GM18505 (cell line): ENCODE measurements around the gene TMPRSS11D.

Experiments used
- ATAC-seq: cut with Tn5 transposase; IDR thresholded peaks from one replicate; pipeline ENCODE4 v1.9.1; 2021; ENCODE audit not compliant: unreplicated experiment
- POLR2A ChIP-seq: IDR thresholded peaks from 4 replicates; pipeline ENCODE4 v1.6.1; 2011; ENCODE audit warnings: borderline replicate concordance; ENCODE audit not compliant: insufficient read depth, insufficient read length; ENCODE audit errors: extremely low read depth

Gene TMPRSS11D

GRCh38 chr4:67909905-67910584 is 26.2 kb upstream of the TMPRSS11D start:
- TF ChIP-seq POLR2A = no peak
- ATAC-seq = no peak

DNA sequence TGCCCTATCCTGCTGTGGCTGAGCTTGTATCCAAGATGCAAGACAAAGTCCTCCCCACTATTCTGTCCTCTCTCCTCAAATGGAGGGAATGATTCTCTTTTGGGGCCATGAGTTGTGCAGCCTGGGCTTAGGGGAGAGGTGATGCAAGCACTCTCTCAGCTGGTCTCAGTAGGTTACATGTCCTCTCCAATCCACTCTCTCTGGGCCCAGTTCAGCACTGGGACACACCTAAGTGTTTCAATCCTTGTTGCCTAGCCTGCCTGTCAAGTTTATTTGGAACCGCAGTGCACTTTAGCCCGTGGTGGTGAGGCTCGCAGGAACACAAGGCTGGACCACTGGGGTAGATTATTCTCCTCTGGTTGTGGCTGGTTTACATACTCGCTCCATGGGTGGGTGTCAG is 23.8 kb upstream of the TMPRSS11D start:
- no peak for ATAC-seq
- TF ChIP-seq POLR2A = no peak

DNA sequence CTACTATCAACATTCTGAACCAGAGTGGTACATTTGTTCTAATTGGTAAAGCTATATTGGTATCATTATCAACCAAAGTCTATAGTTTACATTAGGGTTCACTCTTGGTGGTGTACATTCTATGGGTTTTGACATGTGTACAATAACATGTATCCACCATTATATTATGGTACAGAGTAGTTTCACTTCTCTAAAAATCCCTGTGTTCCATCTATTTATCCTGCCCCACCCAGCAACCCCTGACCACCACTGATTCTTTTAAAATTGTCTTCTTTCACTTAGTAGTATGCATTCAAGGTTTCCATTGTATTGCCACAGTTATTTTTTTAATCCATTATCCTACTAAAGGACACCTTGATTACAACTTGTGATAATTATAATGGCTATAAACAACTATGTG is 15.3 kb upstream of the TMPRSS11D start:
- ATAC-seq = no peak
- TF ChIP-seq POLR2A = no peak

DNA sequence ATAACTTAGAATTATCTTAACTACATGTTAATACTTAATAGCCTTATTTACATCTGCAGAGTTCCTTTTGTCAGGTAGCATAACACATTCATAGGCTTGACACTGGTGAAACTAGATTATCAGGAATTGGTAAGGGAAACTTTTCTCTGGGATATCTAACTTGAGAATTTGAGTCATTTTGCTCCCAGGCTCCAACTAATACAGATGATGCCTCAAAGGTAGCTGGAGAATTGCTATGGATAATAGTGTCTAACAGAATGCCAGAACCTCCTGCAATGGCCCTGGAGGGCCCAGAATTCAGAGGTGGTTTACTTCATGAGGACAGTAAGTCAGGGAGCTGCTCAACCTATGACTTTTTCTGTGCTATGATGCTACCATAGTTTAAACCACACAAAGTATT is 13.9 kb upstream of the TMPRSS11D start:
- no peak for TF ChIP-seq POLR2A

GRCh38 chr4:67896421-67897065 is 12.7 kb upstream of the TMPRSS11D start:
- ATAC-seq = no peak
- no peak for TF ChIP-seq POLR2A

More for the DNA sequence above, 13.9 kb upstream of the TMPRSS11D start:
- no peak for ATAC-seq

- TF ChIP-seq POLR2A = no peak
- no peak for ATAC-seq
Measured at GRCh38 chr4:67894659-67895058, 10.9 kb upstream of the TMPRSS11D start.

- no peak for TF ChIP-seq POLR2A
- no peak for ATAC-seq
Measured at GRCh38 chr4:67892905-67893304, 9.1 kb upstream of the TMPRSS11D start.

DNA sequence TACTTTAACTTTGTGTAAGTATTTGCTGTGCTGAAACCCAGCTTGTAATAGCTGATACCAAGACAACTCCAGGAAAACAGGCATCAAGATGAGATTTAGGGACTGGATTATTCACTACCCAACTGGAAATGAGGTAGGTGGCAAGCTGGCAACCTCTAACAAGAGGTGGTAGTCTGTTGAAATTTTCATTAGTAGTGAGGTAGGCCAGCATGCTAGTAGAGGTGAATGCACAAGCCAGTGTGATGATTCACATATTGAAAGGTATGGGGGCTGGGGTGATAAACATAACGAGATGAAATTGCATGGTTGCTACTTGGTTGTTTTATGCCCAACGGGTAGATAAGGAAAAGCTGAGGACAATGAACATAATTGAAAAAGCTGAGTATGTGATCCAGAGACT is 8.5 kb upstream of the TMPRSS11D start:
- no peak for ATAC-seq
- no peak for TF ChIP-seq POLR2A

DNA sequence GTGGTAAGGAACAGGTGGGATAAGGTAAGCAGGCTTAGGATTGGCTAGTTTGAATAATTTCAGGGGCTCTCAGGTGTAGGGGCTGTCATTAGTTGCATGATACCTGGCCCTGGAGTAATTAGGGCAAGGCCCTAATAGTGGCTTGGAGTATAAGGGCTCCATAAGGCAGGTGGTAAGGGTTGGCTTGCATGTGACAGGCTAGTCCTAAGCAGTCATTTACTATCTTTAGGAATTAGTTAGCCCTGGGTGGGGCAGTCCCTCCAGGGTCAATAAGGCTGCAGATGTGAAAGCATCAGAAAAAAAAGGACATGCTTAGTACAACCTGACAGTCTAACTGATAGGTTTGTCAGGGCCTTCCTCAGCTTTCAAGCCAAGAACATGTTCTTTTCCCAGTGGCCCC is 7.8 kb upstream of the TMPRSS11D start:
- no peak for ATAC-seq
- no peak for TF ChIP-seq POLR2A

DNA sequence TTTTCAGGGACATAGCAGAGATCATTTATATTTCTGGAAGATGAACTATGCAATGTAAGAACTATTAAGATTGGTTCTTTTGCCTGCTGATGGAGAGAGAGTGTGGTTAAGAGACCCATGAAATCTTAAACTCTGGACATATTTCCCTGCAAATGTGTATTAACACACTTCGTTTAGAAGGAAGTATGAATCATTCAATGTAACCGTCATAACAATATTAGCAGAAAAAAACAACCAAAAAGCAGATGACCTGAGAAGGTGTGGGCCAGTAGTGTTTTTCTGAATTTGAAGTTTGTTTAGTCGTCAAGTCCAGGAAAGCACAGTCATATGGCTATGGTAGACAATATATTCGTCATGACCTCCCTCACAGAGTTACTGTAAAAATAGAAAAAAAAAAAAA is 2.5 kb upstream of the TMPRSS11D start:
- ATAC-seq = no peak
- no peak for TF ChIP-seq POLR2A

GRCh38 chr4:67885762-67886161 is 2.0 kb upstream of the TMPRSS11D start:
- ATAC-seq = no peak
- no peak for TF ChIP-seq POLR2A

DNA sequence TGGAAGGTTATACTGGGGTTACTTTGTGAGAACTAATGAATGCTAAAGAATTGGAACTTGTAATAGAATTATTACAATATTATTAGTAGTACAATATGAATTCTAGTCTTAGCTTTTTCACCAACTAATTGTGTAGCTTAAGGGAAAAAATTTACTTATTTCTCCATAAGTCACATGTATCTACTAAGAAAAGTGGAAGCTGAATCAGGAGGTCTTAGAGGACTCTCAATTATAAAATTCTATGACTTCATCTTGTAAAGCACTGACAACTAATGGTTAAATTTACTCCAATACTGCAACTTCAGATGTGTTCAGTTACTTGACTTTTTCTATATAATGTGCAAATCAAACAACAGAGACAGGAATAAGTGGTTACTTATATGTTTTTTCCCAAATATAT is 899 bp upstream of the TMPRSS11D start:
- ATAC-seq = no peak
- TF ChIP-seq POLR2A = no peak

GRCh38 chr4:67883458-67883857 is 344 bp downstream of the TMPRSS11D start:
- no peak for ATAC-seq
- TF ChIP-seq POLR2A = no peak

DNA sequence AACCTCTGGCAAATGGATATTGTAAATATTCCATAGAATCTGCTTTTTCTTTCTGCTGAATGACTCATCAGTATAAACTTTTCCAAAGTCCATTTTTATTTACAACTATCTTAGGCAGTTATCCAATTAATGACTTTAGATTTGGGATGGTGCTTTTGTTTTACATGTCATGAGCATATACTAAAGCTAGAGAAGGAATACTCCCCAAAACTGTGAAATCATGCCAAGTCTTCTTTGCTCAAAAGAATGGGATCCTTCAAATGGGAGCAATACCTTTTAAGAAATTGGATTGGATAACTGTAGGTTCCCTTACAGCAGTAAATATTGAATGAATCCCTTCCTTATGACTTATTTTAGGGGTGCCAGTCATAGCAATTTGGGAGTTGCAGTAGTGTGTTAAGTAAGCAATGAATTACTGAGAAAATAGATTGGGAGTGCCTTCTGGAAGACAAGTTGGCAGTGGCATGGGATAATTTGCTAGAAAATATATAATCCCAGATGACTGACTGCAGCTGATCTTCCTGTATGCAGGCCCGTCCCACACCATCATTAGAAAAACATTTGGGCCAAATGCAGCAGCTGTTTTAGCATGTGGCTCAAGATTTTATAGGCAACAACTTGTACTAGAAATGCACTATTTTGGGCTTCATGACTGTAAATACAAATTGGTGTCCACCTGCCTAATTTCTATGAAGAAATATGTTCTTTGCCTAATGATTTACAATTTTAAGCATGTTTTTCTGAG is 2.8 kb downstream of the TMPRSS11D start:
- no peak for ATAC-seq

More for the DNA sequence above, 2.8 kb downstream of the TMPRSS11D start:
- no peak for TF ChIP-seq POLR2A
